Measurements from ENCODE around the gene VOPP1. TPM values are rescaled to one million over a fixed set of nuclear protein-coding genes. Genes with fewer than 3 reads are reported as not detected.
A peak's percentile ranks its signal among the peaks of the same experiment; 100 is the strongest.

The VOPP1 gene
- total and polyA plus RNA-seq, 10 of the 15 experiments (the other 5 are each of a cell fraction or from before 2014, with no cell fraction given), result 32.8 to 206 (median 129) TPM

DNA sequence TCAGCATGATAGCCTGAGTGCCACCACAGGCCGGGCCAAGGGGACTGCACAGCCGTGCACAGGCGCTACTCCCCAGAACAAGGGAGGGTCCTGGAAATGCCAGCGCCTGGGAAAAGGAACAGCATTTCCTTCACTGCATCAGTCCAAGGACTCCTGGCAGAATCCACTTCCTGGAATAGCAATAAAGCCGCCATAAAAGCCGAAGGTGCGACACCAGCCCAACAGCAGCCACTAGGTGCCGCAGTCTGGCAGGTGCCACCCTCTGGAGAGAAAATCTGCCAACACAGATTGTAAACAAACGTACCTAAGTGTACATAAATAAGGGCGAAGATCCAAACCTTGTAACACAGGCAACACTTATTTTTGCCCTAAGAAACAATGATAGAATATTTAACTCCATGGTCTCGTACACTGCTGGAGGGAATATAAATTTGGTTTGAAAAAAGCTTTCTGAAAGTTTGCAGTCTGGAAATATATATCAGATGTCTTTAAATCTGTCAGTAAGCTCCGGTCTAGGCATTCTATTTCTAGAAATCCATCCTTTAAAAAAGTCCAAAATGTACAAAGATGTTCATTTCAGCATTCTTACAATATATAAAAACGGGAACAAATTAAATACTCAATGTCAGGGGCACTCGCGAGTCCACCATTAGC is 22.2 kb downstream of the VOPP1 start:
- Histone ChIP-seq H2AFZ (ENCODE audit: control insufficient read depth, low read depth, low read length) (no peak overlapping the region), H3K79me2 (ENCODE audit: control insufficient read depth, insufficient read depth, low read length) (peaks cover 100% of the 10 kb centered on the region), H3K4me1 (ENCODE audit: control insufficient read depth, insufficient read depth, low read length) (peaks cover 97% of the 10 kb centered on the region), H3K4me3 (peak overlapping the region; percentile 33; the same call in 1 of the 2 replicates), H4K20me1 (ENCODE audit: control insufficient read depth, insufficient read depth) (peaks cover 7% of the 10 kb centered on the region; the same call in 1 of the 2 replicates), H3K4me2 (ENCODE audit: control insufficient read depth, insufficient read depth) (peak overlapping the region; percentile 53), H3K9ac (ENCODE audit: control insufficient read depth, insufficient read depth, low read length) (no peak overlapping the region), H3K9me3 (replicated peaks; ENCODE audit: control insufficient read depth, insufficient read depth, low read length) (no peaks in the 10 kb centered on the region), H3K27ac (ENCODE audit: control insufficient read depth, insufficient read depth) (peak overlapping the region; percentile 82; the same call in 1 of the 2 replicates), H3K27me3 (replicated peaks in 1 of 2; ENCODE audit: control insufficient read depth in 2 of 2, insufficient read depth in 2 of 2, low read length in 1 of 2) (no peaks in the 10 kb centered on the region), H3K36me3 (ENCODE audit: control insufficient read depth in 2 of 2, insufficient read depth in 2 of 2, low read length in 1 of 2) (peaks cover 11 to 21% of the 10 kb centered on the region in 2 experiments)
- ChIA-PET SMC1A (ENCODE audit: uncharacterized antibody, unreplicated experiment) (interaction anchor here (0.7 to 9.9 kb wide), 4 partner anchors 9 to 48 kb away, joined by 3 to 139 read pairs (median 88); no protein-coding TSS in a partner anchor), POLR2A (interaction anchor here (1.4 to 6.8 kb wide), 5 partner anchors 8 to 23 kb away, joined by 3 to 123 read pairs (median 22); no protein-coding TSS in a partner anchor), CTCF (interaction anchor here (0.7 to 7.7 kb wide), 11 partner anchors 9 to 355 kb away, joined by 3 to 87 read pairs (median 3); no protein-coding TSS in a partner anchor), RAD21 (ENCODE audit: unreplicated experiment) (interaction anchor here (0.9 to 8.3 kb wide), 5 partner anchors 14 to 48 kb away, joined by 4 to 179 read pairs (median 24); partner anchors contain the start of gene VOPP1)
- in situ Hi-C loops (cut with MboI) (loop anchor here (25.0 kb wide), 1 partner anchor 788 kb away; the partner anchor contains the start of gene SEC61G), intact Hi-C loops (cut with micrococcal nuclease; ENCODE audit: unreplicated experiment) (no loop called here)
- FAIRE-seq (no peak), DNase-seq (ENCODE audit: low read depth, low spot score) (no peak), ATAC-seq (peak; percentile 31)
- 15% methylated on average over 15 of the region's 15 CpGs for WGBS (ENCODE audit: insufficient coverage, insufficient replicate concordance, low lambda C conversion rate, missing lambda C conversion rate)
- TF ChIP-seq YY1 (IDR thresholded peaks at IDR 0.05; ENCODE audit: low read depth, low read length) (peak; percentile 64; the same call in 1 of the 2 replicates), FOXK2 (IDR thresholded peaks at IDR 0.05) (no peak), IKZF1 (conservative IDR thresholded peaks at IDR 0.05) (peak; percentile 38; the same call in 1 of the 2 replicates), HDAC6 (IDR thresholded peaks at IDR 0.05; ENCODE audit: unreplicated experiment) (no peak), RAD51 (IDR thresholded peaks at IDR 0.05) (no peak), RAD21 (IDR thresholded peaks at IDR 0.05; ENCODE audit: insufficient read depth, low read depth, low read length) (peak; percentile 58), ZNF217 (IDR thresholded peaks at IDR 0.05) (no peak), GABPA (IDR thresholded peaks at IDR 0.05; ENCODE audit: low read depth) (no peak), HCFC1 (IDR thresholded peaks at IDR 0.05; ENCODE audit: low read length) (no peak), NR2F1 (conservative IDR thresholded peaks at IDR 0.05) (no peak), CEBPB (IDR thresholded peaks at IDR 0.05; ENCODE audit: borderline replicate concordance in 1 of 2, low read depth in 2 of 2, low read length in 2 of 2) (no peak), BHLHE40 (IDR thresholded peaks at IDR 0.05; ENCODE audit: borderline replicate concordance in 1 of 2, low read depth in 2 of 2, low read length in 1 of 2) (peak in 1 of 2 experiments; percentile 31; a peak in 1 of 4 replicates), SMC3 (IDR thresholded peaks at IDR 0.05; ENCODE audit: borderline replicate concordance, low read length) (peak; percentile 43; the same call in 1 of the 2 replicates), GATAD2B (conservative IDR thresholded peaks at IDR 0.05; ENCODE audit: low read depth) (0 out of 2 replicates have a peak, but pooled peaks have one; percentile 19), IKZF2 (IDR thresholded peaks at IDR 0.05) (peak in 1 of 2 experiments; percentile 13; a peak in 1 of 4 replicates), PAX8 (IDR thresholded peaks at IDR 0.05) (no peak), SMARCA5 (IDR thresholded peaks at IDR 0.05) (peak; percentile 22; the same call in 1 of the 2 replicates)
- TF ChIP-seq, protein P1, sequence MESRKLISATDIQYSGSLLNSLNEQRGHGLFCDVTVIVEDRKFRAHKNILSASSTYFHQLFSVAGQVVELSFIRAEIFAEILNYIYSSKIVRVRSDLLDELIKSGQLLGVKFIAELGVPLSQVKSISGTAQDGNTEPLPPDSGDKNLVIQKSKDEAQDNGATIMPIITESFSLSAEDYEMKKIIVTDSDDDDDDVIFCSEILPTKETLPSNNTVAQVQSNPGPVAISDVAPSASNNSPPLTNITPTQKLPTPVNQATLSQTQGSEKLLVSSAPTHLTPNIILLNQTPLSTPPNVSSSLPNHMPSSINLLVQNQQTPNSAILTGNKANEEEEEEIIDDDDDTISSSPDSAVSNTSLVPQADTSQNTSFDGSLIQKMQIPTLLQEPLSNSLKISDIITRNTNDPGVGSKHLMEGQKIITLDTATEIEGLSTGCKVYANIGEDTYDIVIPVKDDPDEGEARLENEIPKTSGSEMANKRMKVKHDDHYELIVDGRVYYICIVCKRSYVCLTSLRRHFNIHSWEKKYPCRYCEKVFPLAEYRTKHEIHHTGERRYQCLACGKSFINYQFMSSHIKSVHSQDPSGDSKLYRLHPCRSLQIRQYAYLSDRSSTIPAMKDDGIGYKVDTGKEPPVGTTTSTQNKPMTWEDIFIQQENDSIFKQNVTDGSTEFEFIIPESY (IDR thresholded peaks at IDR 0.05), result no peak
- TF ChIP-seq, protein P2, sequence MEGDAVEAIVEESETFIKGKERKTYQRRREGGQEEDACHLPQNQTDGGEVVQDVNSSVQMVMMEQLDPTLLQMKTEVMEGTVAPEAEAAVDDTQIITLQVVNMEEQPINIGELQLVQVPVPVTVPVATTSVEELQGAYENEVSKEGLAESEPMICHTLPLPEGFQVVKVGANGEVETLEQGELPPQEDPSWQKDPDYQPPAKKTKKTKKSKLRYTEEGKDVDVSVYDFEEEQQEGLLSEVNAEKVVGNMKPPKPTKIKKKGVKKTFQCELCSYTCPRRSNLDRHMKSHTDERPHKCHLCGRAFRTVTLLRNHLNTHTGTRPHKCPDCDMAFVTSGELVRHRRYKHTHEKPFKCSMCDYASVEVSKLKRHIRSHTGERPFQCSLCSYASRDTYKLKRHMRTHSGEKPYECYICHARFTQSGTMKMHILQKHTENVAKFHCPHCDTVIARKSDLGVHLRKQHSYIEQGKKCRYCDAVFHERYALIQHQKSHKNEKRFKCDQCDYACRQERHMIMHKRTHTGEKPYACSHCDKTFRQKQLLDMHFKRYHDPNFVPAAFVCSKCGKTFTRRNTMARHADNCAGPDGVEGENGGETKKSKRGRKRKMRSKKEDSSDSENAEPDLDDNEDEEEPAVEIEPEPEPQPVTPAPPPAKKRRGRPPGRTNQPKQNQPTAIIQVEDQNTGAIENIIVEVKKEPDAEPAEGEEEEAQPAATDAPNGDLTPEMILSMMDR (IDR thresholded peaks at IDR 0.05 in 2 of 3, conservative IDR thresholded peaks at IDR 0.05 in 1 of 3; ENCODE audit: control insufficient read depth in 2 of 3, extremely low read depth in 1 of 3, insufficient read depth in 1 of 3, low read depth in 3 of 3, low read length in 3 of 3), result peak; percentile 63 to 71 (median 70)
- no TSS peak for BruUV-seq (replicated peaks)
